ENCODE results near the gene KRR1.
A peak's percentile ranks its signal among the peaks of the same experiment; 100 is the strongest.
"Not testable (repeated sequence)": the region's sequence is repeated elsewhere in the genome, so short reads cannot be mapped to it uniquely, and the experiment has no call there.

KRR1 gene

GRCh38 chr12:75491169-75491568, 20.2 kb downstream of the KRR1 start:
- no peak overlapping the region for H3K4me3 Mint-ChIP-seq
- H3K9me3 Mint-ChIP-seq: no peaks in the 10 kb centered on the region
- H3K27me3 Mint-ChIP-seq: no peaks in the 10 kb centered on the region
- peaks cover 41% of the 10 kb centered on the region for H3K36me3 Mint-ChIP-seq (ENCODE audit: low read depth)
- H3K27ac Mint-ChIP-seq: no peak overlapping the region
- peaks cover 46% of the 10 kb centered on the region for H3K4me1 Mint-ChIP-seq (ENCODE audit: low read depth)

GRCh38 chr12:75489613-75490210, 21.7 kb downstream of the KRR1 start:
- Mint-ChIP-seq H3K36me3 (ENCODE audit: low read depth) (peaks cover 34% of the 10 kb centered on the region), H3K27me3 (no peaks in the 10 kb centered on the region), H3K9me3 (no peaks in the 10 kb centered on the region), H3K4me1 (ENCODE audit: low read depth) (peaks cover 48% of the 10 kb centered on the region), H3K27ac (peak overlapping the region; percentile 82), H3K4me3 (peak overlapping the region; percentile 64)

GRCh38 chr12:75489187-75489586, 22.2 kb downstream of the KRR1 start:
- Mint-ChIP-seq H3K9me3 (no peaks in the 10 kb centered on the region), H3K27me3 (no peaks in the 10 kb centered on the region), H3K4me3 (peak overlapping the region; percentile 64), H3K4me1 (ENCODE audit: low read depth) (peaks cover 53% of the 10 kb centered on the region), H3K36me3 (ENCODE audit: low read depth) (peaks cover 35% of the 10 kb centered on the region), H3K27ac (peak overlapping the region; percentile 82)

GRCh38 chr12:75488553-75488952, 22.9 kb downstream of the KRR1 start:
- Mint-ChIP-seq H3K36me3 (ENCODE audit: low read depth) (peaks cover 35% of the 10 kb centered on the region), H3K27me3 (no peaks in the 10 kb centered on the region), H3K4me1 (ENCODE audit: low read depth) (peaks cover 56% of the 10 kb centered on the region), H3K4me3 (no peak overlapping the region), H3K9me3 (no peaks in the 10 kb centered on the region), H3K27ac (peak overlapping the region; percentile 28)

GRCh38 chr12:75487308-75487707, 24.1 kb downstream of the KRR1 start:
- H3K9me3 Mint-ChIP-seq: no peaks in the 10 kb centered on the region
- H3K27ac Mint-ChIP-seq: no peak overlapping the region
- H3K27me3 Mint-ChIP-seq: no peaks in the 10 kb centered on the region
- H3K36me3 Mint-ChIP-seq (ENCODE audit: low read depth): peaks cover 33% of the 10 kb centered on the region
- H3K4me3 Mint-ChIP-seq: no peak overlapping the region
- peaks cover 61% of the 10 kb centered on the region for H3K4me1 Mint-ChIP-seq (ENCODE audit: low read depth)

GRCh38 chr12:75484450-75484849, 27.0 kb downstream of the KRR1 start:
- peaks cover 77% of the 10 kb centered on the region for H3K4me1 Mint-ChIP-seq (ENCODE audit: low read depth)
- H3K27me3 Mint-ChIP-seq, H3K9me3 Mint-ChIP-seq: not testable (repeated sequence)
- peak overlapping the region; percentile 29 for H3K4me3 Mint-ChIP-seq
- H3K27ac Mint-ChIP-seq: peak overlapping the region; percentile 70
- peaks cover 30% of the 10 kb centered on the region for H3K36me3 Mint-ChIP-seq (ENCODE audit: low read depth)

- Mint-ChIP-seq H3K27ac (peak overlapping the region; percentile 37), H3K36me3 (ENCODE audit: low read depth) (peaks cover 23% of the 10 kb centered on the region), H3K4me1 (ENCODE audit: low read depth) (peaks cover 77% of the 10 kb centered on the region)
Measured at GRCh38 chr12:75483431-75483830, 28.0 kb downstream of the KRR1 start.

GRCh38 chr12:75482646-75483045, 28.8 kb downstream of the KRR1 start:
- no peaks in the 10 kb centered on the region for H3K27me3 Mint-ChIP-seq
- H3K4me3 Mint-ChIP-seq: peak overlapping the region; percentile 96
- peak overlapping the region; percentile 79 for H3K27ac Mint-ChIP-seq
- H3K36me3 Mint-ChIP-seq (ENCODE audit: low read depth): peaks cover 23% of the 10 kb centered on the region
- H3K9me3 Mint-ChIP-seq: no peaks in the 10 kb centered on the region
- H3K4me1 Mint-ChIP-seq (ENCODE audit: low read depth): peaks cover 80% of the 10 kb centered on the region

More at GRCh38 chr12:75483431-75483830, 28.0 kb downstream of the KRR1 start:
- Mint-ChIP-seq H3K27me3 (no peaks in the 10 kb centered on the region), H3K9me3 (no peaks in the 10 kb centered on the region), H3K4me3 (peak overlapping the region; percentile 96)

- peak overlapping the region; percentile 96 for H3K4me3 Mint-ChIP-seq
- peak overlapping the region; percentile 97 for H3K27ac Mint-ChIP-seq
- H3K9me3 Mint-ChIP-seq: no peaks in the 10 kb centered on the region
- H3K36me3 Mint-ChIP-seq (ENCODE audit: low read depth): peaks cover 23% of the 10 kb centered on the region
- no peaks in the 10 kb centered on the region for H3K27me3 Mint-ChIP-seq
- H3K4me1 Mint-ChIP-seq (ENCODE audit: low read depth): peaks cover 85% of the 10 kb centered on the region
Measured at GRCh38 chr12:75481774-75482173, 29.6 kb downstream of the KRR1 start.

GRCh38 chr12:75481013-75481705, 30.2 kb downstream of the KRR1 start:
- Mint-ChIP-seq H3K9me3 (no peaks in the 10 kb centered on the region), H3K4me1 (ENCODE audit: low read depth) (peaks cover 90% of the 10 kb centered on the region), H3K27me3 (no peaks in the 10 kb centered on the region), H3K27ac (peak overlapping the region; percentile 97), H3K36me3 (ENCODE audit: low read depth) (peaks cover 23% of the 10 kb centered on the region), H3K4me3 (peak overlapping the region; percentile 96)

- Mint-ChIP-seq H3K9me3 (no peaks in the 10 kb centered on the region), H3K36me3 (ENCODE audit: low read depth) (peaks cover 23% of the 10 kb centered on the region), H3K27ac (peak within 1 kb of the TSS; percentile 97), H3K27me3 (no peaks in the 10 kb centered on the region), H3K4me1 (ENCODE audit: low read depth) (peaks cover 95% of the 10 kb centered on the region), H3K4me3 (peak within 1 kb of the TSS; percentile 96)
Measured at GRCh38 chr12:75480469-75480949, 30.9 kb downstream of the KRR1 start, which contains the start of gene GLIPR1. TSS of gene GLIPR1 (plus strand) at chr12:75480755. CDS start at chr12:75480881, 126 bp downstream.

- Mint-ChIP-seq H3K36me3 (ENCODE audit: low read depth) (peaks cover 20% of the 10 kb centered on the region), H3K4me3 (peak overlapping the region; percentile 96), H3K27me3 (no peaks in the 10 kb centered on the region), H3K27ac (peak overlapping the region; percentile 97), H3K9me3 (no peaks in the 10 kb centered on the region), H3K4me1 (ENCODE audit: low read depth) (peaks cover 94% of the 10 kb centered on the region)
Measured at GRCh38 chr12:75479963-75480461, 31.4 kb downstream of the KRR1 start.

GRCh38 chr12:75478116-75478794, 33.2 kb downstream of the KRR1 start:
- Mint-ChIP-seq H3K36me3 (ENCODE audit: low read depth) (peaks cover 6% of the 10 kb centered on the region), H3K27me3 (no peaks in the 10 kb centered on the region), H3K4me1 (ENCODE audit: low read depth) (peaks cover 76% of the 10 kb centered on the region), H3K4me3 (peak overlapping the region; percentile 42), H3K9me3 (no peaks in the 10 kb centered on the region), H3K27ac (peak overlapping the region; percentile 77)

GRCh38 chr12:75477137-75477536, 34.3 kb downstream of the KRR1 start:
- H3K27me3 Mint-ChIP-seq: no peaks in the 10 kb centered on the region
- H3K27ac Mint-ChIP-seq: peak overlapping the region; percentile 82
- peaks cover 4% of the 10 kb centered on the region for H3K36me3 Mint-ChIP-seq (ENCODE audit: low read depth)
- H3K9me3 Mint-ChIP-seq: no peaks in the 10 kb centered on the region
- peak overlapping the region; percentile 35 for H3K4me3 Mint-ChIP-seq
- peaks cover 65% of the 10 kb centered on the region for H3K4me1 Mint-ChIP-seq (ENCODE audit: low read depth)

GRCh38 chr12:75476071-75476470, 35.3 kb downstream of the KRR1 start:
- H3K4me1 Mint-ChIP-seq (ENCODE audit: low read depth): peaks cover 54% of the 10 kb centered on the region
- no peaks in the 10 kb centered on the region for H3K9me3 Mint-ChIP-seq
- no peak overlapping the region for H3K4me3 Mint-ChIP-seq
- H3K27me3 Mint-ChIP-seq: no peaks in the 10 kb centered on the region
- no peaks in the 10 kb centered on the region for H3K36me3 Mint-ChIP-seq (ENCODE audit: low read depth)
- H3K27ac Mint-ChIP-seq: peak overlapping the region; percentile 28
